Urinary bladder (tissue), 4 donors: ENCODE results near the gene DYNLRB1. TPM values are rescaled to one million over a fixed set of nuclear protein-coding genes. Genes with fewer than 3 reads are reported as not detected.

Source experiments
- DNase-seq: peaks from one replicate; pipeline ENCODE4 v3.0.0-alpha.2; 2015; ENCODE audit errors: extremely low spot score
- H3K27ac ChIP-seq: one replicate; pipeline ENCODE4 v1.5.1; 2013; ENCODE audit warnings: low read depth, mild to moderate bottlenecking, moderate library complexity
- H3K36me3 ChIP-seq: one replicate; pipeline ENCODE4 v1.6.1; 2013; ENCODE audit warnings: mild to moderate bottlenecking, moderate library complexity; ENCODE audit not compliant: insufficient read depth
- H3K4me1 ChIP-seq: one replicate; pipeline ENCODE4 v1.6.1; 2013; ENCODE audit warnings: mild to moderate bottlenecking, moderate library complexity; ENCODE audit not compliant: insufficient read depth
- H3K4me3 ChIP-seq: one replicate; pipeline ENCODE4 v1.5.1; 2013; ENCODE audit warnings: low read depth, low read length
- WGBS: extraction: QIAGEN DNeasy Blood & Tissue Kit; methylation state at CpG from one replicate; pipeline ENCODE4 v1.1.7; 2013; 5-methylcytosine and 5-hydroxymethylcytosine counted together
- polyA plus RNA-seq: library from polyadenylated mRNA; stranded (reverse); fragments of 200-250 nt; gene quantifications from one replicate; pipeline ENCODE4 v1.2.3, GENCODE V29; 2013
- total RNA-seq: library from RNA; depleted of rRNA; stranded (reverse); fragments of >200 nt; gene quantifications from one replicate; pipeline ENCODE4 v1.2.3, GENCODE V29; 2014
- donor health status: healthy with polysubstance abuse.
- donor health status: healthy.

DYNLRB1 gene
- total and polyA plus RNA-seq, 2 donors = 36.2 to 248 TPM

DNA sequence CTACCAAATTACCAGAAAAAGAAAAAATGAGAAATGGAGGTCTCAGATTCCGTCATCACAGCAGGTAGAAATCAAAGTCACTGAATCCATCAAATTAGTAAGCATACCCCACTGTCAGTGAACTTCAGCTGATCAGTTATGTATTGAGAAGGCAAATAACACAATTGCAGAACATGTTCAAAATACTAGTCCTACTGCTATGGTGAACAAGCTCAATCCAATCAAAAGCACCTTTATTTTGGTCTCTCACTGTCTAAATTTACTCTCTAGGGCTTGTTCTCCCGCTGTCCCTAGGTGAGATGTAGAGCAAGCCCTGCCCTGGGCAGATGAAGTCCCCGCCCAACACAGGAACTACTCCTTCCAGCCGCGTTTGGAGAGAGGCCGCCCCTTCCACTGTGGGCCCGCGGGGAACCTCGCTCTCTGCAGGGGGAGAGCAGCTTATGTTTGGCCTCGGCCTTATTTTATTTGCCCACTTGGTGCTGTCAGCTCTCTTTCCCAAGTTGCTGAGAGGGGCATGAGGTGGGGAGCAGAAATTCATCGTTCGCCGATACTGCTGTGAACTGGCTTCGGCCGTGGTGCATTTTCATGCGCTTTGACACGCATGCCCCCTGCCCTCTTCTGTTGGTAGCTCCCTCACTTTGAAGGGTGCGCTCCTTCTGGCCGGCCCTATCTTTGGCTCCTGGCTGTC is 28.0 kb downstream of the DYNLRB1 start:
- no peak for DNase-seq
- H3K36me3 ChIP-seq = peaks cover 2% of the 10 kb centered on the region
- no peaks in the 10 kb centered on the region for H3K4me1 ChIP-seq
- no peak overlapping the region for H3K4me3 ChIP-seq
- no peak overlapping the region for H3K27ac ChIP-seq
- 18% methylated on average over 19 of the region's 19 CpGs for WGBS

DNA sequence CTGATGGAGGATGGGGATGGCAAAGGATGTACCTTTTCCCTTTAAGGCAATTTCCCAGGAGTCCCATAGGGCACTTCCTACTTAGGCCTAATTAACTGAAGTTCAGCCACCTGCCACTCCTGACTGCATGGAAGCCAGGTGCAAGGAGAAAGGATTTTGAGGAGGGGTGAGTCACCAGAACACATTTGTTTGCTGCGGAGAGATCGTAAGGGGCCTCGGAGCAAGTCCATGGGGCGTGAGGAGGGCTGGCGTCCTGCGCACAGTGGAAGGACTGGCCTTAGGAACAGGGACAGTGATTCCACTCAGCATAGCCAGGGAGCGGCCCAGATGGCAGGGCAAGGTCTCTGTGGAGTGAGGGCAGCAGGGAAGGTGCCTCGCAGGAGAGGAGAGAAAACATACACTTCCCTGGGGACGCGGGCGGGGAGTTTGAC is 30.5 kb downstream of the DYNLRB1 start:
- Histone ChIP-seq H3K4me1 (no peaks in the 10 kb centered on the region), H3K27ac (no peak overlapping the region), H3K36me3 (no peaks in the 10 kb centered on the region), H3K4me3 (no peak overlapping the region)
- 91% methylated on average over 11 of the region's 11 CpGs for WGBS
- DNase-seq = no peak

DNA sequence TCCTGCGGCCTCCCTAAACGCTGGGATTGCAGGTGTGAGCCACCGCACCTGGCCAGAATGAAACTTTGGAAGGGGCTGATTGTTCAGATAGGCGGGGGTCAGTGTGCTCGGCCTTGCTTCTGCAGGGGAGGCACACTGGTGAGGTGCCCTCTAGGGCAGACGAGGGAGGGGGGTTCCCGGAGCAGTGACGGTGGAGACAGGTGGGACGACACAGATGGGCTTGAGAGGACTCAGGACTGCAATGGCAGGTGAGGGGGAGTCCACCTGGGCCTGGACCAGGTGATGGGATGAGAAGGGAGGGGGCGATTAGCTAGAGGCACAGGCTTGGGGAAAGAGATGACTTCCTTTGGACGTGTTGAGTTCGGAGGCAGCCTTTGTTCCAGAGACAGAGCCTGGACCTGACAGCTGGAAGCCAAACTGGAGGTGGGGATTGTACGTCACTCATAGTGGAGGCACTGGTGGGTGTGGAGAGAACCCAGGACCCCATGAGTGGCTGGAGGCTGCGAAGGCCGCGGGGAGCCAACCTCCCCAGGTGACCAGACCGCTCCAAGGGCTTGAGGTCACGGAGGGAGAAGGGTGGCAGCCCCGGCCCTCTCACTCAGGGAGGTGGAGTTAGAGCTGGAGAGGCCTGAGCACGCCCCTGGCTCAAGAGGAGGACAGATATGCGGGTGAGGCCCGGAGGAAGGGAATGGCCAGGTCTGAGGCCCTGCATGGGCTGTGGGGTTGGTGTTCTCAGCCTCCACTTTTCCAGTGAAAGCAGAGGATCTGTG is 31.8 kb downstream of the DYNLRB1 start:
- H3K4me1 ChIP-seq = no peaks in the 10 kb centered on the region
- WGBS = 92% methylated on average over 22 of the region's 22 CpGs
- H3K36me3 ChIP-seq = no peaks in the 10 kb centered on the region
- H3K27ac ChIP-seq = no peak overlapping the region
- H3K4me3 ChIP-seq = no peak overlapping the region
- no peak for DNase-seq

DNA sequence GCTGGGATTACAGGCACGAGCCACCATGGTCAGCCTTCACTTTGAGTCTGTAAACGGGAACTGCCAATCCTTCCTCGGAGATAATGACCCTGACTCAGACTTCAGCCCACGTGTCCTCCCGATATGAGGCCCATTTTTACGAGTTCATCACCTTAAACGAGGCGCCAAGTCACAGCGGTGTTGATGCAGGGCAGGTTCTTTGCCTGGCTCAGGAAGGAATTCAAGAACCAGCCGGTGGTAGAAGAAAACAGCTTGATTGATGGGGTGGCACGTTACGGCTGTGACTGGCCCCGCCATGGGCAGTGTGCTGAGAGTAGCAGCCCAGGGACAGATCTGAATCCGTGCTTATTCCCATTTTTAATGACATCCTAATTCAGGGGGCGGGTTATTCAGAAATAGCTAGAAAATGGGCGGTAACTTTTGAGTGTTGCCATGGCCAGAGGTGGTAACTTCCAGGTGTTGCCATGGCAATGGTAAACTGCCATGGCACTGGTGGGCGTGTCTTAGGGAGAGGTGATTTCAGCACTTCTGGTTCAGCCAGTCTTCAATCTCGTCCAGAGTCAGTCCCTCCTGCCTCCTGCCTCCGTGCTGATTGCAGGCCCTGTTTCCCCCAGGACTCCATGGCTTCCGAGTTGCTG is 33.2 kb downstream of the DYNLRB1 start:
- WGBS = 55% methylated on average over 20 of the region's 20 CpGs
- no peak overlapping the region for H3K4me3 ChIP-seq
- H3K27ac ChIP-seq = no peak overlapping the region
- H3K4me1 ChIP-seq = no peaks in the 10 kb centered on the region
- H3K36me3 ChIP-seq = no peaks in the 10 kb centered on the region
- DNase-seq = peak; percentile 51

DNA sequence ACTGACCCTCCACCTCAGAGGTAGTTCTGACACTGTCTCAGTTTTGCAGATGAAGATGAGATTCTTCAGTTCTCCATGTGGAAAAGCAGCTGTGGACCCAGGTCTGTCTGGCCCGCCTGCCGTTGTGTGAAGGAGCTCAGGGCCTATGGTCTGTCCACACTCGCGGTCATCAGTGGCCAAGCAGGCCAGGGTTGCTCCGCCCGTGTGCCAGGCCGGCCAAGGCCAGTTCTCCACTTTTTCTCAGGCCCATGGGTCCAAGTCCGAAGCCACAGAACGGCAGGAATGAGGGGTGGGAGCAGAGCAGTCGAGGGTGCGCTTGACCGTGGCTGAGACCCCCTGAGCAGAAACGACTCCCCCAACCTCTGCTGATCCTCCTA is 33.7 kb downstream of the DYNLRB1 start:
- Histone ChIP-seq H3K4me3 (no peak overlapping the region), H3K4me1 (no peaks in the 10 kb centered on the region), H3K36me3 (no peaks in the 10 kb centered on the region), H3K27ac (no peak overlapping the region)
- DNase-seq = no peak
- WGBS = 90% methylated on average over 13 of the region's 13 CpGs

DNA sequence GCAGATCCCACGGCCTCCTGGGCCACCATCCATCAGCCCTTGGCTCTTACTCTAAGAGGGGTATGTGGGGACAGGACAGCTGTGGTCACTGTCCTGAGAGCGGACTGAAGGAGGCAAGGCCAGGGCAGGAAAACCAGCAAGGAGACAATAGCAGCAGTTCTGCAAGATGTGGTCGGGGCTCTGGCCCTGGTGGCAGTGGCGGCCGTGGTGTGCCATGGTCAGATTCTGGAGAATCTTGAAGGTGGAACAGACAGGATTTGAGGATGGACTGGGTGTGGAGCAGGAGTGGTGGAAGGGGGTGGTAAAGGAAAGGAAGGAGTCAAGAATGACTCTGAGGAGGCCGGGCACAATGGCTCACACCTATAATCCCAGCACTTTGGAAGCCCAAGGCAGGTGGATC is 36.3 kb downstream of the DYNLRB1 start:
- no peaks in the 10 kb centered on the region for H3K4me1 ChIP-seq
- no peaks in the 10 kb centered on the region for H3K36me3 ChIP-seq
- DNase-seq = no peak
- no peak overlapping the region for H3K27ac ChIP-seq
- WGBS = 97% methylated on average over 6 of the region's 6 CpGs
- no peak overlapping the region for H3K4me3 ChIP-seq

DNA sequence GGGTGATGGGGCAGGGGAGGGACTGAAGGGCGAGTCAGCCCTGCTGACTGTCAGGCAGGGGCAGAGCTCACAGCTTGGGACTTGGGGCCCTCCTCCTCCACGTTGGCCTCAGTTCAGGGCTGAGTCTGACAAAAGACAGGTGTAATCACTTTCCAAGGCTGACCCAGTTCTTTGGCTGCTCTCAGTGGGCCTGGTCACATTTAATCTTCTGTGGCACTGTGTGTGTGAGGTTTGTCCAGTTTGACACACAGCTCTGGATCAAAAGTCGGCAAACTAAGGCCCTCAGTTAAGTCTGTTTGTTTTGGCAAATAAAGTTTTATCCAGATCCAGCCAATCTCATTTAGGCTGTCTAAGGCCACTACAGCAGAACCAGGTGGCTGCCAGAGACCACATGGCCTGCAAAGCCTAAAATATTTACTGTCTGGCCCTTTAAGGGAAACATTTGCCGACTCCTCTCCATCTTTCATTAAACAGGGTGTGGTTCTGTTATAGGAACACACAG is 37.2 kb downstream of the DYNLRB1 start:
- 28% methylated on average over 4 of the region's 4 CpGs for WGBS
- Histone ChIP-seq H3K4me1 (no peaks in the 10 kb centered on the region), H3K27ac (no peak overlapping the region), H3K36me3 (no peaks in the 10 kb centered on the region), H3K4me3 (no peak overlapping the region)
- DNase-seq = no peak

DNA sequence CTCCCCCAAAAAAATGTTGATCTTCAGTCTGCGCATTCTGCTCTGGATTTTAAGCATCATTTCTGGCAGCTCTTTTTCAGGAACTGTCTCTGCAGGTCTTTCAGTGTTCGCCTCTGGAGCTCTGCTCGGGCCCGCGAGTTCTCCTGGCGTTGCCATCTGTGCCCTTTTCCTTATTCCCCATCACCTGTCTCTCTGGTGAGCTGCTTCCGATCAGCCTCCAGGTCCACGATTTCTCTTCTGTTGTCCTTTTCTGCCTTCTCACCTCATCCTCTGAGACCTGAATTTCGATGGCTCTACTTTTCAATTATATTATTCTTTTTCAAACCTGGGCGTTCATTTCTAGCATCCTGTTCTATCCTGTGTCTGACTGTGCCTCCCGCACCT is 41.7 kb downstream of the DYNLRB1 start:
- peak overlapping the region; percentile 73 for H3K27ac ChIP-seq
- DNase-seq = no peak
- H3K4me3 ChIP-seq = peak overlapping the region; percentile 68
- H3K36me3 ChIP-seq = no peaks in the 10 kb centered on the region
- H3K4me1 ChIP-seq = no peaks in the 10 kb centered on the region
- 20% methylated on average over 11 of the region's 11 CpGs for WGBS

DNA sequence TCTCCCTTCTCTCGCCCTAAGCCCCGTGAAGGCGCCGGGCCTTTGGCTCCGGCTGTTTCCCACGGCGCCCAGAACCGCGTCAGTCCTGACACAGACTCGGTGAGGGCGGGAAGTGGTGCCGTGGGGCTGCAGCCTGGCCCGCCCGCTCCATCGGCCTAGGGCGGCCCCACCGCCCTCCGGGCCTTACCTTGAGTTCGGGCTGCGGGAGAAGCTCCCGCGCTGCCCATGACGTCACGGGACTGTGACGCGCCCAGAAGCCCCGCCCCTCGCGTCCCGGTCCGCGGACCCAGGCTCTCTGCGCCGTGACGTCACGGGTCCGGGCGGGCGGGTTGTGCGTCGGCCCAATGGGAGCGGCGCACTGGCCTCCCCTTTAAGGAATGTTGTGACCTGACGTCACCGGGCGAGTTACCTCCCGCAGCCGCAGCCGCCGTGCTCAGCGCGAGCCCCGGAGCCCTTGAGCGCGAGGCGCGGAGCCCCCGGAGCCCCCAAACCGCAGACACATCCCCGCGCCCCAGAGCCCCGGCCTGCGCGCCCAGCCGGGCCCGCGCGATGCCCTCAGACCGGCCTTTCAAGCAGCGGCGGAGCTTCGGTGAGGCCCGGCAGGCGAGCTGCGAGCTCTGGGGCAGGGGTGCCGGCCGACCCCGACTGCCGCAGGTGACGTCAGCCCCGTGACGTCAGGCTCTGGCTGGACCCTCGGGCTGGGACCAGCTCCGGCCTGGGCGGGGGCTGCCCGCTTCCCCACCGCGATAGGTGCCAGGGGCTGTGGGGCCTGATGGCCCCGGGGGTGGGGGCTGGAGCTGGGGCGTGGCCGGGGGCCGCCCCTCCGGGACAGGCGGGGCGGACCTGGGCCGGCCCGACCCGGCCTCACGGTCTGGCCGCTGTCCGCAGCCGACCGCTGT is 42.3 kb downstream of the DYNLRB1 start, which contains the start of gene MAP1LC3A:
TSS of gene MAP1LC3A (plus strand) at position 399 of the 899 bp plus-strand sequence. CDS start at position 550, 151 bp downstream.
- H3K36me3 ChIP-seq = no peaks in the 10 kb centered on the region
- 3% methylated on average over 103 of the region's 103 CpGs for WGBS
- no peaks in the 10 kb centered on the region for H3K4me1 ChIP-seq
- H3K4me3 ChIP-seq = peak within 1 kb of the TSS; percentile 68
- H3K27ac ChIP-seq = peak within 1 kb of the TSS; percentile 88
- peak; percentile 72 for DNase-seq

DNA sequence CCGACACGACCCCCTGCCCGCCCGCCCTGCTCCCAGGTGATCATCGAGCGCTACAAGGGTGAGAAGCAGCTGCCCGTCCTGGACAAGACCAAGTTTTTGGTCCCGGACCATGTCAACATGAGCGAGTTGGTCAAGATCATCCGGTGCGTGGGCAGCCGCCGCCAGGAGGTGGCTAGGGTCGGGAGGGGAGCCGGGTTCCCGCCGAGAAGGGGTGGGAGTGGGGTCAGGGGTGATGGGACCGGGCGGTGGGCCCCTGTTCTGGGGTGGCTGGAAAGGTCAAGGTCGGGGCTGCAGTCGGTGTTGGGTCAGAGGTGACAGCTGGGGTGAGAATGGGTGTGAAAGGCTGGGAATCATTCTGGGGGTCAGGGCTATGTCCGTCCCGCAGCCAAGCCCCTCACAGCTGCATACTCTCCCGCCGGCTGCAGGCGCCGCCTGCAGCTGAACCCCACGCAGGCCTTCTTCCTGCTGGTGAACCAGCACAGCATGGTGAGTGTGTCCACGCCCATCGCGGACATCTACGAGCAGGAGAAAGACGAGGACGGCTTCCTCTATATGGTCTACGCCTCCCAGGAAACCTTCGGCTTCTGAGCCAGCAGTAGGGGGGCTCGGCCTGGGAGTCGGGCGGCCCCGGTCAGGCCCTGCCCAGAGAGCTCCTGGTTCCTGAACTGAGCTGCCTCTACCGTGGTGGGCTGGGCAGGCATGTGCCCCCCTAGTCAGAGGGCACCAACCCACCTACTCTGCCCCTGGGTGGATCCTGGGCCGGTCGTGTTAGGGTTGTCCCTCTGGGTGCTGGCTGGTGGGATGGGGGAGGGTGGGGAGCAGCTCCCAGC is 43.3 kb downstream of the DYNLRB1 start:
- no peak for DNase-seq
- H3K4me3 ChIP-seq = peak overlapping the region; percentile 68
- H3K36me3 ChIP-seq = no peaks in the 10 kb centered on the region
- H3K4me1 ChIP-seq = no peaks in the 10 kb centered on the region
- H3K27ac ChIP-seq = peak overlapping the region; percentile 88
- WGBS = 29% methylated on average over 43 of the region's 43 CpGs

DNA sequence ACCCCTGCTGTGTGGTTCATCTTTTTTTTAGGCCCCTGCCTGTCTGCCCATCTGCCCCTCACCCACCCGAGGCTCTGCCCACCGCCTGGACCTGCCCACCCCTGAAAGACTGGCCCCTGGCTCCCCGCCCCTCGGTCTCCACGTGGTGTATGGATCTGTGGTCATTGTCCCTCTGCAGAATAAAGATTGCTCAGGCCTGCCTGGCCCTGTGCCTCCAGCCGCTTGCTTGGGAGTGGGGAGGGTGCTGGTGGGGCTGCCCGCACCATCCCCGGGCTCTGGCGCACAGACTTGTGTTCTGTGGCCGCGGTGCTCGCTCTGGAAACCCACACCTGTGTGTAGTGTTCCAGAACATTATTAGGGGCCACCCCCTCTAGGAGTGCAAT is 43.9 kb downstream of the DYNLRB1 start:
- H3K36me3 ChIP-seq = no peaks in the 10 kb centered on the region
- no peaks in the 10 kb centered on the region for H3K4me1 ChIP-seq
- no peak for DNase-seq
- 88% methylated on average over 12 of the region's 12 CpGs for WGBS
- no peak overlapping the region for H3K4me3 ChIP-seq
- no peak overlapping the region for H3K27ac ChIP-seq

DNA sequence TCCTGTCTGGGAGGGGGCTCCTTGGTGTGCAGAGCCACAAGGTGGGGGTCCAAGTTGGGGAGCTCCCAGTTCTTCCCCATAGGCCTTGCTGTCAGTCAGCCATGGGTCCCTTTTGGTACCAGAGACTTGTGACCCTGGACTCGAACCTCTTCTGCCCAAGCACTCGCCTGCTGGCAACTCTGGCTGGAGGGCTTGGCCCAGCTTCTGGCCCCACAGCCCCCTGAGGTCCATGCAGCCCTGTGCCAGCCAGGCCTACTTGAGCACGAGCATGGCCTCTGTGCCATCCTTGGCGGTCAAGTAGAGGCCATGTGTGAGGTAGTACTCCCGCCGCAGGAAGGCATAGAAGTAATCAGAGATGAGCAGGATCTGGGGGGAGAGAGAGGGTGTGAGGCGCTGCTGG is 44.4 kb downstream of the DYNLRB1 start:
- Histone ChIP-seq H3K4me3 (no peak overlapping the region), H3K27ac (no peak overlapping the region)

More for the DNA sequence above, 44.4 kb downstream of the DYNLRB1 start:
- WGBS = 94% methylated on average over 7 of the region's 7 CpGs
- Histone ChIP-seq H3K36me3 (no peaks in the 10 kb centered on the region), H3K4me1 (no peaks in the 10 kb centered on the region)
- DNase-seq = no peak
